Activated CD8-positive, alpha-beta T cell treated with anti-CD3 and anti-CD28 coated beads for 36 hours (primary cell): Measurements from ENCODE around the gene GRIP1. TPM values are rescaled to one million over a fixed set of nuclear protein-coding genes. Genes with fewer than 3 reads are reported as not detected.

Experiments
- ATAC-seq: fragments of 200-7000 bp; cut with Tn5 transposase; one replicate; pipeline ENCODE4 v1.10.0; 2021; ENCODE audit warnings: mild to moderate bottlenecking, moderate library complexity
- CTCF ChIA-PET: fragments of 350-600 bp; sonication (Branson Sonifier 250); formaldehyde crosslinking; loops from one replicate; lab custom pipeline; 2021; ENCODE audit warnings: antibody characterized with exemption; lab: Charles Lee
- POLR2A ChIA-PET: fragments of 350-600 bp; sonication (Branson Sonifier 250); formaldehyde crosslinking; loops from one replicate; lab custom pipeline; 2021; ENCODE audit warnings: antibody characterized with exemption; lab: Charles Lee
- DNase-seq: peaks from one replicate; pipeline ENCODE4 v3.0.0-alpha.2; 2020
- H3K27ac Mint-ChIP-seq: one replicate; pipeline ENCODE4 v1.8.0; 2021; ENCODE audit warnings: mild to moderate bottlenecking, mixed read lengths
- H3K27me3 Mint-ChIP-seq: one replicate; pipeline ENCODE4 v1.8.0; 2021; ENCODE audit warnings: mixed read lengths
- H3K36me3 Mint-ChIP-seq: one replicate; pipeline ENCODE4 v1.8.0; 2021; ENCODE audit warnings: low read depth, mixed read lengths
- H3K4me1 Mint-ChIP-seq: one replicate; pipeline ENCODE4 v1.8.0; 2021; ENCODE audit warnings: low read depth, mixed read lengths
- H3K4me3 Mint-ChIP-seq: one replicate; pipeline ENCODE4 v1.8.0; 2021; ENCODE audit warnings: mild to moderate bottlenecking, moderate library complexity, mixed read lengths
- H3K9me3 Mint-ChIP-seq: one replicate; pipeline ENCODE4 v1.8.0; 2021; ENCODE audit warnings: mixed read lengths
- CTCF ChIP-seq: fragments of 200-600 bp; IDR thresholded peaks from one replicate; pipeline ENCODE4 v1.8.0; 2022; ENCODE audit warnings: antibody characterized with exemption, mild to moderate bottlenecking
- intact Hi-C: fragments of 100-400 bp; cut with micrococcal nuclease; formaldehyde crosslinking; loops from one replicate; pipeline ENCODE4 v1.10.0; 2022
- total RNA-seq, 2 experiments: library from RNA; stranded (reverse); gene quantifications; one replicate each; pipeline ENCODE4 v1.2.3, GENCODE V29; 2021

The GRIP1 gene
- total RNA-seq, 2 experiments from 2014 or later, result 0.51 to 0.61 TPM

- Mint-ChIP-seq H3K27ac (no peak overlapping the region), H3K27me3 (no peaks in the 10 kb centered on the region), H3K4me1 (peaks cover 21% of the 10 kb centered on the region), H3K36me3 (no peaks in the 10 kb centered on the region), H3K9me3 (peaks cover 3% of the 10 kb centered on the region), H3K4me3 (no peak overlapping the region)
- intact Hi-C loops, result loop anchor here (10.0 kb wide), 1 partner anchor 430 kb away; no protein-coding TSS in a partner anchor
- no peak for DNase-seq
- ChIA-PET CTCF (interaction anchor here (0.7 to 5.4 kb wide), 19 partner anchors 7 to 505 kb away, joined by 3 to 42 read pairs (median 4); partner anchors contain the start of gene GRIP1), POLR2A (interaction anchor here (0.6 to 1.4 kb wide), 2 partner anchors 10 to 19 kb away, joined by 3 read pairs; no protein-coding TSS in a partner anchor)
- TF ChIP-seq CTCF, result no peak
- no peak for ATAC-seq
Observed at GRCh38 chr12:66694666-66695613, 16.1 kb upstream of the GRIP1 start.

- Mint-ChIP-seq H3K9me3 (peaks cover 1% of the 10 kb centered on the region), H3K4me1 (peaks cover 16% of the 10 kb centered on the region), H3K36me3 (no peaks in the 10 kb centered on the region), H3K4me3 (no peak overlapping the region), H3K27ac (no peak overlapping the region), H3K27me3 (no peaks in the 10 kb centered on the region)
- TF ChIP-seq CTCF, result peak; percentile 66
- ChIA-PET CTCF (interaction anchor here (0.7 to 5.4 kb wide), 15 partner anchors 11 to 1803 kb away, joined by 3 to 42 read pairs (median 4); partner anchors contain the start of gene GRIP1), POLR2A (interaction anchor here (1.4 kb wide), 1 partner anchor 10 kb away, joined by 3 read pairs; no protein-coding TSS in a partner anchor)
- ATAC-seq, result peak; percentile 81
- peak; percentile 34 for DNase-seq
- intact Hi-C loops, result loop anchor here (10.0 kb wide), 1 partner anchor 429 kb away; no protein-coding TSS in a partner anchor
Observed at GRCh38 chr12:66693901-66694513, 15.1 kb upstream of the GRIP1 start.

GRCh38 chr12:66692986-66693385 lies 14.1 kb upstream of the GRIP1 start:
- DNase-seq (no peak), ATAC-seq (no peak)
- CTCF ChIA-PET, result interaction anchor here (0.6 to 5.4 kb wide), 11 partner anchors 9 to 1802 kb away, joined by 3 to 42 read pairs (median 4); partner anchors contain the start of gene GRIP1
- no peaks in the 10 kb centered on the region for H3K36me3 Mint-ChIP-seq
- no peaks in the 10 kb centered on the region for H3K27me3 Mint-ChIP-seq
- TF ChIP-seq CTCF, result no peak
- intact Hi-C loops, result loop anchor here (10.0 kb wide), 1 partner anchor 428 kb away; no protein-coding TSS in a partner anchor
- no peak overlapping the region for H3K4me3 Mint-ChIP-seq
- H3K4me1 Mint-ChIP-seq, result peaks cover 7% of the 10 kb centered on the region
- H3K9me3 Mint-ChIP-seq, result no peaks in the 10 kb centered on the region
- POLR2A ChIA-PET, result no interaction called here
- H3K27ac Mint-ChIP-seq, result no peak overlapping the region

- H3K27me3 Mint-ChIP-seq, result no peaks in the 10 kb centered on the region
- no peak for TF ChIP-seq CTCF
- no peak overlapping the region for H3K27ac Mint-ChIP-seq
- DNase-seq (no peak), ATAC-seq (no peak)
- H3K4me1 Mint-ChIP-seq, result no peaks in the 10 kb centered on the region
- H3K4me3 Mint-ChIP-seq, result no peak overlapping the region
- POLR2A ChIA-PET, result interaction anchor here (0.7 kb wide), 1 partner anchor 50 kb away, joined by 3 read pairs; no protein-coding TSS in a partner anchor
- CTCF ChIA-PET, result interaction anchor here (3.4 to 5.4 kb wide), 2 partner anchors 10 to 17 kb away, joined by 18 to 42 read pairs; no protein-coding TSS in a partner anchor
- no peaks in the 10 kb centered on the region for H3K36me3 Mint-ChIP-seq
- intact Hi-C loops, result loop anchor here (10.0 kb wide), 1 partner anchor 427 kb away; no protein-coding TSS in a partner anchor
- H3K9me3 Mint-ChIP-seq, result no peaks in the 10 kb centered on the region
Observed at GRCh38 chr12:66692170-66692569, 13.3 kb upstream of the GRIP1 start.
